GM12874 (cell line): ENCODE data around the gene CLDN34.

Experiments
- TF ChIP-seq, protein P1 (sequence below): IDR thresholded peaks from 2 replicates; pipeline ENCODE4 v1.5.1; 2011; ENCODE audit warnings: low read depth, mild to moderate bottlenecking, control low read depth, low read length, moderate library complexity; ENCODE audit not compliant: insufficient read depth

Gene CLDN34

GRCh38 chrX:9948406-9948805 lies 18.8 kb upstream of the CLDN34 start:
- TF ChIP-seq, protein P1, sequence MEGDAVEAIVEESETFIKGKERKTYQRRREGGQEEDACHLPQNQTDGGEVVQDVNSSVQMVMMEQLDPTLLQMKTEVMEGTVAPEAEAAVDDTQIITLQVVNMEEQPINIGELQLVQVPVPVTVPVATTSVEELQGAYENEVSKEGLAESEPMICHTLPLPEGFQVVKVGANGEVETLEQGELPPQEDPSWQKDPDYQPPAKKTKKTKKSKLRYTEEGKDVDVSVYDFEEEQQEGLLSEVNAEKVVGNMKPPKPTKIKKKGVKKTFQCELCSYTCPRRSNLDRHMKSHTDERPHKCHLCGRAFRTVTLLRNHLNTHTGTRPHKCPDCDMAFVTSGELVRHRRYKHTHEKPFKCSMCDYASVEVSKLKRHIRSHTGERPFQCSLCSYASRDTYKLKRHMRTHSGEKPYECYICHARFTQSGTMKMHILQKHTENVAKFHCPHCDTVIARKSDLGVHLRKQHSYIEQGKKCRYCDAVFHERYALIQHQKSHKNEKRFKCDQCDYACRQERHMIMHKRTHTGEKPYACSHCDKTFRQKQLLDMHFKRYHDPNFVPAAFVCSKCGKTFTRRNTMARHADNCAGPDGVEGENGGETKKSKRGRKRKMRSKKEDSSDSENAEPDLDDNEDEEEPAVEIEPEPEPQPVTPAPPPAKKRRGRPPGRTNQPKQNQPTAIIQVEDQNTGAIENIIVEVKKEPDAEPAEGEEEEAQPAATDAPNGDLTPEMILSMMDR = no peak

DNA sequence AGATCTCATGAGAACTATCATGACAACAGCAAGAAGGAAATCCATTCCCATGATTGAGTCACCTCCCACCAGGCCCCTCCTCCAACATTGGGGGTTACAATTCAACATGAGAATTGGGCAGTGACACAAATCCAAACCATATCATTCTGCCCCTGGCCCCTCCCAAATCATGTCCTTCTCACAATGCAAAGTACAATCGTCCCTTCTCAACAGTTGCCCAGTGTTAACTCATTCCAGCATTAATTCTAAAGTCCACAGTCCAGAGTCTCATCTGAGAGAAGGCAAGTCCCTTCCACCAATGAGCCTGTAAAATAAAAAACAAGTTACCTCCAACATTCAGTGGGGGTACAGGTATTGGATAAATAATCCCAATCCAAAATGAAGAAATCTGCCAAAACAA lies 14.9 kb upstream of the CLDN34 start:
- TF ChIP-seq, protein P1 = no peak

GRCh38 chrX:9953396-9953795 lies 13.8 kb upstream of the CLDN34 start:
- TF ChIP-seq, protein P1 = no peak

DNA sequence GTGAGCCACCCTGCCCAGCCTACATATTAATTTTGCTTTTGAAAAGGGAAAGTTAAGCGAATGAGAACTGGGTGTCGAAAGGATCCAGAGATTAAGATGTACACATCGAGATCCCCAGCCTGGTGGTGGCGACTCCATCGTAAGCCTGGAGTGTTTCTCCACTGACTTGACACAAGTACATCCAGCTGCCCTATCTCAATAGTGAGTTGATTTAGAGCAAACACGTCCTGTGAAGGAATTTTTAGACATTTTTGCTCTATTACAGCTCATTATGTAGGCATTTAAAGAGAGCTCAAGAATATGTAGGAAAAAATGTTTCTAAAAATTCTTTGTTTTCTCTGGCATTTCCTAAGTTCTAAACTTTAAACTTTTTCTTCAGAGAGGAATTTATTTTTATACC lies 11.7 kb upstream of the CLDN34 start:
- TF ChIP-seq, protein P1 = no peak

GRCh38 chrX:9957743-9958142 lies 9.4 kb upstream of the CLDN34 start:
- TF ChIP-seq, protein P1 = no peak

- TF ChIP-seq, protein P1 = no peak
Measured at GRCh38 chrX:9958183-9958582, 9.0 kb upstream of the CLDN34 start.

GRCh38 chrX:9961750-9962149 lies 5.4 kb upstream of the CLDN34 start:
- TF ChIP-seq, protein P1 = no peak

DNA sequence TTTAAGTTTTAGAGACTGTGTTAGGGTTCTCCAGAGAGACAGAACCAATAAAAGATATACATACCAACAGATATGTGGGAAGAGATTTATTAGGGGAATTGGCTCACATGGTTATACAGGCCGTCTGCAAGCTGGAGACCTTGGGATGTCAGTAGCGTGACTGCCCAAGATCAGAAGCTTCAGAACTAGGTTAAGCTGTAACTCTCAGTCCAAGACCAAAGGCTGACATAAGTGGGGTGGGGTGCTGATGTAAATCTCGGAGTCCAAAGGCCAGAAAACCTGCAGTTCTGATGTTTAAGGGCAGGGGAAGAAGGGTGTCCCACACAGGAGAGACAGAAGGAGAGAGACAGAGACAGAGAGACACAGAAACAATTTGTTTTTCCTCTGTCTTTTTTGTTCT lies 10.5 kb downstream of the CLDN34 start:
- TF ChIP-seq, protein P1 = no peak
